ENCODE data around the gene ROPN1L. TPM values are rescaled to one million over a fixed set of nuclear protein-coding genes. Genes with fewer than 3 reads are reported as not detected.

The ROPN1L gene
- total and polyA plus RNA-seq, 10 donors = 2.0 to 27.9 (median 11.4) TPM

GRCh38 chr5:10478436-10478835 lies 36.8 kb downstream of the ROPN1L start:
- Histone ChIP-seq H3K9me3 (peaks cover 0 to 21% (median 17%) of the 10 kb centered on the region in 8 donors), H3K4me1 (peaks cover 0 to 16% (median 0%) of the 10 kb centered on the region in 6 donors), H3K36me3 (peaks cover 0 to 9% (median 0%) of the 10 kb centered on the region in 6 donors), H3K27me3 (replicated peaks in 1 of 7) (no peaks in the 10 kb centered on the region), H3K27ac (no peak overlapping the region), H3K4me3 (no peak overlapping the region)
- WGBS, 5 donors = 68 to 84% (median 74%) methylated on average over 5 of the region's 5 CpGs
- DNase-seq = no peak
- intact Hi-C loops (cut with DNase I; ENCODE audit: low total_unique reads) = no loop called here
- TF ChIP-seq CTCF (IDR thresholded peaks at IDR 0.05 in 8 of 11, conservative IDR thresholded peaks at IDR 0.05 in 3 of 11) (no peak), POLR2A (IDR thresholded peaks at IDR 0.05) (no peak), POLR2AphosphoS5 (IDR thresholded peaks at IDR 0.05) (no peak)

- no peak overlapping the region for H3K4me3 ChIP-seq
- TF ChIP-seq POLR2A (IDR thresholded peaks at IDR 0.05) (no peak), CTCF (IDR thresholded peaks at IDR 0.05 in 8 of 11, conservative IDR thresholded peaks at IDR 0.05 in 3 of 11) (no peak)
- H3K9me3 ChIP-seq = peaks cover 0 to 19% (median 17%) of the 10 kb centered on the region in 8 donors
- H3K4me1 ChIP-seq = peaks cover 0 to 16% (median 0%) of the 10 kb centered on the region in 6 donors
- H3K27me3 ChIP-seq (replicated peaks in 1 of 7) = no peaks in the 10 kb centered on the region
- DNase-seq = peak; percentile 62
- H3K36me3 ChIP-seq = peaks cover 0 to 7% (median 0%) of the 10 kb centered on the region in 6 donors
- intact Hi-C loops (cut with DNase I; ENCODE audit: low total_unique reads) = no loop called here
- WGBS, 5 donors = 79 to 86% (median 81%) methylated on average over 11 of the region's 11 CpGs
- no peak overlapping the region for H3K27ac ChIP-seq
Measured at GRCh38 chr5:10479154-10479721, 37.6 kb downstream of the ROPN1L start.

DNA sequence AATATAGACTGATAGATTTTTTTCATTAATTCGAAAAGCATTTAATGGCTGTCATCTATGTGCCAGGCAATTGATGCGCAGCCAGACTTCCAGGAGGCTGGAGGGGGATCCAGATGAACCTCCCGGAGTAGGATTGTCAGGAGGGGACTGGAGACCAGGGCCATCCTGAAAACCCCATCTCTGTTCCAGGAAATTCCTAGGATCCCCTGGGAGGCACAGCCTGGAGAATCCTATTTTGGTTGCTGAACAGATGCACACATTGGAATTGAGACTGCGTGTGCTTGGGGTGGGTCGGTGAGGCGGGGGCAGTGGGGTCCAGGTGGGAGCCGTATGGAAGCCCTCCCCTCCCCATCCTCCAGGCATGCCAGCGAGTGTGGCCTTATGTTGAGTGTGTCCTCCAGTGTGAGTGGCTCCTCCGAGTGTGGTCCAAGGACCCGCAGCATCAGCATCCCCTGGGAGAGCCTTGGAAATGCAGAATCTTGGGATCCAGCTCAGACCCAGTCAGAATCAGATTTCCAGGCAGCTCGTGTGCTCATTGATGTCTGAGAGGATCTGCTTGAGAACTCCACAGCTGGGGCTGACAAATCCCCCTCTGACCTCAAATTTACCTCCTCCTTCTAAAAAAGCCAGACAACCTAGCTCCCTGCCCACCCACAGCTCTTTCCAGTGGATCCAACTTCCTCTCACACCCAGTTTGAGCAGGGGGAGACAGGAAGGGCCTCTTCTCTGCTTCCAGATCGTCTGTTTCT lies 38.7 kb downstream of the ROPN1L start:
- Histone ChIP-seq H3K27me3 (replicated peaks in 1 of 7) (no peaks in the 10 kb centered on the region), H3K36me3 (peaks cover 0 to 5% (median 0%) of the 10 kb centered on the region in 6 donors), H3K4me3 (no peak overlapping the region), H3K9me3 (peaks cover 0 to 11% (median 7%) of the 10 kb centered on the region in 8 donors), H3K4me1 (peaks cover 0 to 16% (median 0%) of the 10 kb centered on the region in 6 donors), H3K27ac (no peak overlapping the region)
- TF ChIP-seq POLR2A (IDR thresholded peaks at IDR 0.05) (no peak), CTCF (IDR thresholded peaks at IDR 0.05 in 8 of 11, conservative IDR thresholded peaks at IDR 0.05 in 3 of 11) (no peak), POLR2AphosphoS5 (IDR thresholded peaks at IDR 0.05) (no peak)
- WGBS, 5 donors = 76 to 87% (median 86%) methylated on average over 9 to 12 of the region's 12 CpGs
- peak; percentile 37 for DNase-seq
- intact Hi-C loops (cut with DNase I; ENCODE audit: low total_unique reads) = no loop called here
